OCI-LY1 (cell line): ENCODE data around the gene ITGA7.

Experiments
- CTCF ChIP-seq: fragments of 200-600 bp; sonication (generic), shearing (Covaris generic); IDR thresholded peaks from 2 replicates; pipeline ENCODE4 v1.5.1; 2017; ENCODE audit warnings: mild to moderate bottlenecking, antibody characterized with exemption, low read length, moderate library complexity, mixed read lengths
- EZH2 ChIP-seq: fragments of 200-600 bp; sonication (generic), shearing (Covaris generic); IDR thresholded peaks from 2 replicates; pipeline ENCODE4 v1.8.0; 2017; ENCODE audit warnings: borderline replicate concordance, mixed run types, mild to moderate bottlenecking, antibody characterized with exemption, low read length, moderate library complexity, mixed read lengths

- TF ChIP-seq EZH2 (no peak), CTCF (no peak)
Measured at GRCh38 chr12:55741931-55742680, 34.4 kb upstream of the ITGA7 start.
